K562 (cell line): Measurements from ENCODE around the gene NME4. TPM values are rescaled to one million over a fixed set of nuclear protein-coding genes. Genes with fewer than 3 reads are reported as not detected.

Experiments
- AFF4 ChIP-seq: sonication (generic); formaldehyde crosslinking; IDR thresholded peaks from 2 replicates; pipeline ENCODE4 v1.8.0; 2023; ENCODE audit warnings: mild to moderate bottlenecking, missing genetic modification reagents
- ATF6 ChIP-seq: sonication (generic); formaldehyde crosslinking; IDR thresholded peaks from 2 replicates; pipeline ENCODE4 v1.4.0; 2020; ENCODE audit warnings: mild to moderate bottlenecking, missing genetic modification reagents
- CEBPG ChIP-seq, 3 experiments: fragments of 200-800 bp in 1 of 3; sonication (Bioruptor generic) in 1 of 3; sonication (generic) in 1 of 3; formaldehyde crosslinking in 1 of 3; IDR thresholded peaks in 2 of 3; conservative IDR thresholded peaks in 1 of 3; 2 replicates each; pipeline versions ENCODE4 v1.6.1 to v1.8.0; 2016 to 2022; ENCODE audit warnings: missing compliant biosample characterization in 2 of 3, missing genetic modification characterization in 2 of 3, mild to moderate bottlenecking in 1 of 3, missing genetic modification reagents in 1 of 3
- ERF ChIP-seq: fragments of 450-650 bp; formaldehyde crosslinking; IDR thresholded peaks from 2 replicates; pipeline ENCODE4 v1.4.0; 2020; ENCODE audit warnings: mild to moderate bottlenecking, mixed read lengths
- FOXP1 ChIP-seq: sonication (generic); formaldehyde crosslinking; IDR thresholded peaks from 2 replicates; pipeline ENCODE4 v1.8.0; 2022; ENCODE audit warnings: mild to moderate bottlenecking, missing genetic modification reagents
- GTF2E2 ChIP-seq: fragments of 200-800 bp; sonication (Bioruptor generic); IDR thresholded peaks from 2 replicates; pipeline ENCODE4 v1.6.1; 2016; ENCODE audit warnings: missing genetic modification characterization, missing compliant biosample characterization
- HDAC1 ChIP-seq, 2 experiments: fragments of 450-650 bp; IDR thresholded peaks; 2 replicates each; pipeline ENCODE4 v1.6.1; 2016 to 2017; ENCODE audit warnings: inconsistent platforms in 1 of 2, mild to moderate bottlenecking in 1 of 2, moderate library complexity in 1 of 2
- POLR2A ChIP-seq: fragments of 450-650 bp; conservative IDR thresholded peaks from 2 replicates; pipeline ENCODE4 v1.6.1; 2016
- SRF ChIP-seq, 2 experiments: fragments of 250-450, 450-650 bp in 1 of 2; sonication (Bioruptor Pico) in 1 of 2; sonication (generic) in 1 of 2; formaldehyde crosslinking; IDR thresholded peaks; 2 replicates each; pipeline versions ENCODE4 v1.5.0 to v1.5.1; 2020 to 2022; ENCODE audit warnings: mild to moderate bottlenecking in 1 of 2, missing genetic modification reagents in 1 of 2
- STAT5A ChIP-seq: IDR thresholded peaks from 2 replicates; pipeline ENCODE4 v1.6.1; 2012; ENCODE audit warnings: low read length, inconsistent platforms, borderline replicate concordance
- U2AF1 ChIP-seq: fragments of 200-400 bp; formaldehyde crosslinking; optimal IDR thresholded peaks from 2 replicates; pipeline ENCODE3; 2017; ENCODE audit warnings: mild to moderate bottlenecking, low read depth, low read length, moderate library complexity
- XRCC3 ChIP-seq: fragments of 450-650 bp; IDR thresholded peaks from 2 replicates; pipeline ENCODE4 v1.6.1; 2017; ENCODE audit warnings: mild to moderate bottlenecking, moderate library complexity
- ZBTB26 ChIP-seq: fragments of 450-650 bp; formaldehyde crosslinking; IDR thresholded peaks from 2 replicates; pipeline ENCODE4 v1.4.0; 2022; ENCODE audit warnings: missing genetic modification characterization
- polyA plus RNA-seq, 8 experiments: library from polyadenylated mRNA; depleted of rRNA in 4 of 8; stranded (reverse) in 5 of 8; unstranded in 3 of 8; fragments of >200 nt; fragmentation: Nextera tagmentation in 2 of 8; fragmentation: Illumina TruSeq in 1 of 8; extraction: Ambion mirVana in 2 of 8; extraction: Trizol in 1 of 8; gene quantifications; 2 replicates each; pipeline versions ENCODE4 v1.2.1 to v1.2.3, GENCODE V29; 2011 to 2014; ENCODE audit warnings: inconsistent platforms in 1 of 8, missing spikeins in 1 of 8
- total RNA-seq, 7 experiments: library from RNA; depleted of rRNA in 6 of 7; stranded (reverse); fragments of >200 nt in 6 of 7; fragmentation: Illumina TruSeq in 2 of 7; extraction: Trizol in 2 of 7; gene quantifications; 2 replicates each; pipeline versions ENCODE4 v1.2.1 to v1.2.3, GENCODE V29; 2011 to 2021; ENCODE audit warnings: low replicate concordance in 1 of 7
- TF ChIP-seq, protein P1 (sequence below), 2 experiments: fragments of 450-650 bp; IDR thresholded peaks; 2 replicates each; pipeline ENCODE4 v1.6.1; 2016
- TF ChIP-seq, protein P2 (sequence below): fragments of 250-450 bp; sonication (Bioruptor Pico); IDR thresholded peaks from 2 replicates; pipeline ENCODE4 v1.4.0; 2020; ENCODE audit warnings: borderline replicate concordance

Gene NME4
- total and polyA plus RNA-seq, 9 of the 15 experiments (the other 6 are each of a cell fraction or from before 2014, with no cell fraction given) = 15.4 to 264 (median 139) TPM

- TF ChIP-seq AFF4 (CRISPR knock-in tag) (0 out of 2 replicates have a peak, but pooled peaks have one; percentile 28), HDAC1 (IDR thresholded peaks at IDR 0.05) (peak in 1 of 2 experiments; percentile 82; a peak in 2 of 4 replicates), U2AF1 (peak; percentile 87), ZBTB26 (CRISPR knock-in tag) (no peak), CEBPG (CRISPR knock-in tag; IDR thresholded peaks at IDR 0.05) (no peak), CEBPG (tag; conservative IDR thresholded peaks at IDR 0.05 in 1 of 2, IDR thresholded peaks at IDR 0.05 in 1 of 2) (no peak), ERF (CRISPR knock-in tag) (peak; percentile 72; the same call in 1 of the 2 replicates), SRF (CRISPR knock-in tag; IDR thresholded peaks at IDR 0.05) (0 out of 4 replicates have a peak, but pooled peaks of 1 of the 2 experiments have one; percentile 22), STAT5A (no peak), POLR2A (peak; percentile 82), XRCC3 (no peak), ATF6 (CRISPR knock-in tag) (peak; percentile 60; the same call in 1 of the 2 replicates), FOXP1 (CRISPR knock-in tag) (peak; percentile 78; the same call in 1 of the 2 replicates), GTF2E2 (tag) (peak; percentile 28; the same call in 1 of the 2 replicates)
- TF ChIP-seq, protein P1, sequence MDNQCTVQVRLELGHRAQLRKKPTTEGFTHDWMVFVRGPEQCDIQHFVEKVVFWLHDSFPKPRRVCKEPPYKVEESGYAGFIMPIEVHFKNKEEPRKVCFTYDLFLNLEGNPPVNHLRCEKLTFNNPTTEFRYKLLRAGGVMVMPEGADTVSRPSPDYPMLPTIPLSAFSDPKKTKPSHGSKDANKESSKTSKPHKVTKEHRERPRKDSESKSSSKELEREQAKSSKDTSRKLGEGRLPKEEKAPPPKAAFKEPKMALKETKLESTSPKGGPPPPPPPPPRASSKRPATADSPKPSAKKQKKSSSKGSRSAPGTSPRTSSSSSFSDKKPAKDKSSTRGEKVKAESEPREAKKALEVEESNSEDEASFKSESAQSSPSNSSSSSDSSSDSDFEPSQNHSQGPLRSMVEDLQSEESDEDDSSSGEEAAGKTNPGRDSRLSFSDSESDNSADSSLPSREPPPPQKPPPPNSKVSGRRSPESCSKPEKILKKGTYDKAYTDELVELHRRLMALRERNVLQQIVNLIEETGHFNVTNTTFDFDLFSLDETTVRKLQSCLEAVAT (IDR thresholded peaks at IDR 0.05) = peak; percentile 58 to 59; a peak in 2 of 4 replicates
- TF ChIP-seq, protein P2, sequence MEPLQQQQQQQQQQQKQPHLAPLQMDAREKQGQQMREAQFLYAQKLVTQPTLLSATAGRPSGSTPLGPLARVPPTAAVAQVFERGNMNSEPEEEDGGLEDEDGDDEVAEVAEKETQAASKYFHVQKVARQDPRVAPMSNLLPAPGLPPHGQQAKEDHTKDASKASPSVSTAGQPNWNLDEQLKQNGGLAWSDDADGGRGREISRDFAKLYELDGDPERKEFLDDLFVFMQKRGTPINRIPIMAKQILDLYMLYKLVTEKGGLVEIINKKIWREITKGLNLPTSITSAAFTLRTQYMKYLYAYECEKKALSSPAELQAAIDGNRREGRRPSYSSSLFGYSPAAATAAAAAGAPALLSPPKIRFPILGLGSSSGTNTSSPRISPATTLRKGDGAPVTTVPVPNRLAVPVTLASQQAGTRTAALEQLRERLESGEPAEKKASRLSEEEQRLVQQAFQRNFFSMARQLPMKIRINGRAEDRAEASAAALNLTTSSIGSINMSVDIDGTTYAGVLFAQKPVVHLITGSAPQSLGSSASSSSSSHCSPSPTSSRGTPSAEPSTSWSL (CRISPR knock-in tag) = 0 out of 2 replicates have a peak, but pooled peaks have one; percentile 34
Measured at GRCh38 chr16:401468-402348, 4.7 kb downstream of the NME4 start, which contains the start of gene DECR2 (continued).
